Activated CD8-positive, alpha-beta T cell treated with anti-CD3 and anti-CD28 coated beads for 36 hours (primary cell): ENCODE measurements around the gene HSD11B2. TPM values are rescaled to one million over a fixed set of nuclear protein-coding genes. Genes with fewer than 3 reads are reported as not detected.

ENCODE experiments used
- ATAC-seq: fragments of 200-7000 bp; cut with Tn5 transposase; one replicate; pipeline ENCODE4 v1.10.0; 2021; ENCODE audit warnings: mild to moderate bottlenecking, moderate library complexity
- CTCF ChIA-PET: fragments of 350-600 bp; sonication (Branson Sonifier 250); formaldehyde crosslinking; loops from one replicate; lab custom pipeline; 2021; ENCODE audit warnings: antibody characterized with exemption; lab: Charles Lee
- POLR2A ChIA-PET: fragments of 350-600 bp; sonication (Branson Sonifier 250); formaldehyde crosslinking; loops from one replicate; lab custom pipeline; 2021; ENCODE audit warnings: antibody characterized with exemption; lab: Charles Lee
- DNase-seq: peaks from one replicate; pipeline ENCODE4 v3.0.0-alpha.2; 2020
- H3K27ac Mint-ChIP-seq: one replicate; pipeline ENCODE4 v1.8.0; 2021; ENCODE audit warnings: mild to moderate bottlenecking, mixed read lengths
- H3K27me3 Mint-ChIP-seq: one replicate; pipeline ENCODE4 v1.8.0; 2021; ENCODE audit warnings: mixed read lengths
- H3K36me3 Mint-ChIP-seq: one replicate; pipeline ENCODE4 v1.8.0; 2021; ENCODE audit warnings: low read depth, mixed read lengths
- H3K4me1 Mint-ChIP-seq: one replicate; pipeline ENCODE4 v1.8.0; 2021; ENCODE audit warnings: low read depth, mixed read lengths
- H3K4me3 Mint-ChIP-seq: one replicate; pipeline ENCODE4 v1.8.0; 2021; ENCODE audit warnings: mild to moderate bottlenecking, moderate library complexity, mixed read lengths
- H3K9me3 Mint-ChIP-seq: one replicate; pipeline ENCODE4 v1.8.0; 2021; ENCODE audit warnings: mixed read lengths
- intact Hi-C: fragments of 100-400 bp; cut with micrococcal nuclease; formaldehyde crosslinking; loops from one replicate; pipeline ENCODE4 v1.10.0; 2022
- total RNA-seq, 2 experiments: library from RNA; stranded (reverse); gene quantifications; one replicate each; pipeline ENCODE4 v1.2.3, GENCODE V29; 2021
- TF ChIP-seq, protein P1 (sequence below): fragments of 200-600 bp; IDR thresholded peaks from one replicate; pipeline ENCODE4 v1.8.0; 2022; ENCODE audit warnings: antibody characterized with exemption, mild to moderate bottlenecking

The HSD11B2 gene
- total RNA-seq, 2 experiments from 2014 or later, result 1.6 to 2.3 TPM

DNA sequence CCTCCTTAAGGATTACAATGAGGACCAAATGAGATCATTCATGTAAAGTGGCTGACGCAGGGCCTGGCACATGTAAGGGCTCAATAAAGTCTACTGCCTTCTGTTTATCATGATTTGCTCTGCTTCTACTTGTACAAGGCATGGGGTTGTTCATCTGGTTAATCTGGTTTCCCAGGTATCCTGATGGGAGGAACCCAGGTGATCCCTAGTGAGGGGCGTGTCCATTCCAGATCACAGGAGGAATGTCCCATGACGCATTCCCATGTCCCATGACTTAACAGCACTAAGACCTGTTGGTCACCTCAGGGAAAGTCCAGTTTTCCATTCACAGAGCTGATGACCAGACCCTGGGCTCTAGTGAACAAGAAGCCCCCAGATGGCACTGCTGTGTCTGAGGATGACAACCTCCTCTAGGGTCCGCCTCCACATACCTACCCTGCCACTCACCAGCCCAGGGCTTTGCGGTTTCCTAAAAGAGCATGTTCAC, 26.1 kb upstream of the HSD11B2 start:
- peaks cover 4% of the 10 kb centered on the region for H3K27me3 Mint-ChIP-seq
- ChIA-PET CTCF (no interaction called here), POLR2A (no interaction called here)
- H3K36me3 Mint-ChIP-seq, result no peaks in the 10 kb centered on the region
- no peaks in the 10 kb centered on the region for H3K4me1 Mint-ChIP-seq
- no peak overlapping the region for H3K27ac Mint-ChIP-seq
- no peak for ATAC-seq
- no peak for DNase-seq
- no peak overlapping the region for H3K4me3 Mint-ChIP-seq
- H3K9me3 Mint-ChIP-seq, result no peaks in the 10 kb centered on the region
- intact Hi-C loops, result loop anchor here (5.0 kb wide), 1 partner anchor 142 kb away; no protein-coding TSS in a partner anchor
- TF ChIP-seq, protein P1, sequence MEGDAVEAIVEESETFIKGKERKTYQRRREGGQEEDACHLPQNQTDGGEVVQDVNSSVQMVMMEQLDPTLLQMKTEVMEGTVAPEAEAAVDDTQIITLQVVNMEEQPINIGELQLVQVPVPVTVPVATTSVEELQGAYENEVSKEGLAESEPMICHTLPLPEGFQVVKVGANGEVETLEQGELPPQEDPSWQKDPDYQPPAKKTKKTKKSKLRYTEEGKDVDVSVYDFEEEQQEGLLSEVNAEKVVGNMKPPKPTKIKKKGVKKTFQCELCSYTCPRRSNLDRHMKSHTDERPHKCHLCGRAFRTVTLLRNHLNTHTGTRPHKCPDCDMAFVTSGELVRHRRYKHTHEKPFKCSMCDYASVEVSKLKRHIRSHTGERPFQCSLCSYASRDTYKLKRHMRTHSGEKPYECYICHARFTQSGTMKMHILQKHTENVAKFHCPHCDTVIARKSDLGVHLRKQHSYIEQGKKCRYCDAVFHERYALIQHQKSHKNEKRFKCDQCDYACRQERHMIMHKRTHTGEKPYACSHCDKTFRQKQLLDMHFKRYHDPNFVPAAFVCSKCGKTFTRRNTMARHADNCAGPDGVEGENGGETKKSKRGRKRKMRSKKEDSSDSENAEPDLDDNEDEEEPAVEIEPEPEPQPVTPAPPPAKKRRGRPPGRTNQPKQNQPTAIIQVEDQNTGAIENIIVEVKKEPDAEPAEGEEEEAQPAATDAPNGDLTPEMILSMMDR, result no peak

DNA sequence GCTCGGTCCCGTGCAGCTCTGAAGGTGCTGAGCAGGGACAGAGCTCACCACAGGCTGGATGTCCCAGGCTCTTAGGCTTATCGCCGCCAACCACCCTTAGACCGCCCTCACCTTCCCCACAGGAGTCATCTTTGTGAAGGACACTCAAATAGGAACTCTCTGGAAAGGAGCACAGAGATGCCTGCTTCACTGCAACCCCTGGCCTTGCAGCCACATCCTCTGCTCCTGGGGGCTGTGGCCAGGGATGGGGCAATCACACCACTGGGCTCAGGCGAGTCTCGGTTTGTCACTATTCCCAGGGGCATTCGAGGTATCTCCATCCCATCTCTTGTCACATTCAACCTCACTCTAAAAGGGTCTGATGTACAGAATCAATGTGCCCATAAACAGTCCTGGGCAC, 25.6 kb upstream of the HSD11B2 start:
- H3K27ac Mint-ChIP-seq, result no peak overlapping the region
- H3K4me1 Mint-ChIP-seq, result no peaks in the 10 kb centered on the region
- TF ChIP-seq, protein P1, result no peak
- H3K4me3 Mint-ChIP-seq, result no peak overlapping the region
- intact Hi-C loops, result no loop called here
- H3K9me3 Mint-ChIP-seq, result no peaks in the 10 kb centered on the region
- CTCF ChIA-PET, result no interaction called here
- ATAC-seq (no peak), DNase-seq (no peak)
- H3K36me3 Mint-ChIP-seq, result no peaks in the 10 kb centered on the region
- H3K27me3 Mint-ChIP-seq, result peaks cover 4% of the 10 kb centered on the region
- POLR2A ChIA-PET, result no interaction called here

GRCh38 chr16:67406111-67406971, 24.6 kb upstream of the HSD11B2 start:
- Mint-ChIP-seq H3K36me3 (no peaks in the 10 kb centered on the region), H3K4me3 (no peak overlapping the region), H3K27me3 (peaks cover 3% of the 10 kb centered on the region), H3K27ac (no peak overlapping the region), H3K9me3 (no peaks in the 10 kb centered on the region), H3K4me1 (no peaks in the 10 kb centered on the region)
- POLR2A ChIA-PET, result no interaction called here
- ATAC-seq, result no peak
- TF ChIP-seq, protein P1, result no peak
- CTCF ChIA-PET, result no interaction called here
- DNase-seq, result no peak
- intact Hi-C loops, result no loop called here

DNA sequence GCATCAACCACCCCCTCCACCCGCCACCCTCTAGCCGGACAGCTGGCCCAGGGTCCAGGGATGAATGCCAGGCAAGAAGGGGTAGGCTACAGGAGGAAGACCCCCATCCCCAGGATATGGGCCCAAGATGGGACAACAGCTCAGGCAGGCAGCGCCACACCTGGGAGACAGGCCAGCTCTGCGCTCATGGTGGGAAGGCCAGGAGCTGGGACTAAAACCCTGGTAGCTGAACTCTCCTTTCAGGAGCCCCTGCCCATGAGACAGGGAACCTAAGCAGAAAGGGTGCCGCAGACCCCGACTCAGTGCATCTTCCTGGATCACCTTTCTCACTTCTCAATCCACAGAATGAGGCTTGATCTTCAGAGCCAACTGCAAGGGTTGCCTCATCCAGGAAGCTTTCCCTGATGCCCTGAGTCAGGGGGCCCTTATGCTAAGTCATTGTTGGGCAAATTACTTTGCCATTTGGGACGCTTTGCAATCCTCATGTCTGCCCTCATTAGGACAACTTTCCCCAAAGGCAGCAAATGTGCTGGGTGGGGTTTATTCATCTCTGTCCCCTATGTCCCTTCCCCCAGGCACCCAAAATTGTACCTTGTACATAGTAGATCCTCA, 23.6 kb upstream of the HSD11B2 start:
- CTCF ChIA-PET, result interaction anchor here (1.4 to 1.8 kb wide), 3 partner anchors 16 to 61 kb away, joined by 3 to 8 read pairs (median 5); no protein-coding TSS in a partner anchor
- no peak overlapping the region for H3K27ac Mint-ChIP-seq

More for the DNA sequence above, 23.6 kb upstream of the HSD11B2 start:
- ATAC-seq, result no peak
- no peak overlapping the region for H3K4me3 Mint-ChIP-seq
- no peak for DNase-seq
- H3K27me3 Mint-ChIP-seq, result peaks cover 3% of the 10 kb centered on the region
- intact Hi-C loops, result no loop called here
- POLR2A ChIA-PET, result no interaction called here
- H3K9me3 Mint-ChIP-seq, result no peaks in the 10 kb centered on the region
- no peaks in the 10 kb centered on the region for H3K4me1 Mint-ChIP-seq
- TF ChIP-seq, protein P1, result no peak
- no peaks in the 10 kb centered on the region for H3K36me3 Mint-ChIP-seq
